Measurements from ENCODE around the gene HMGN4.
A peak's percentile ranks its signal among the peaks of the same experiment; 100 is the strongest.
"Not testable (repeated sequence)": the region's sequence is repeated elsewhere in the genome, so short reads cannot be mapped to it uniquely, and the experiment has no call there.

The HMGN4 gene

DNA sequence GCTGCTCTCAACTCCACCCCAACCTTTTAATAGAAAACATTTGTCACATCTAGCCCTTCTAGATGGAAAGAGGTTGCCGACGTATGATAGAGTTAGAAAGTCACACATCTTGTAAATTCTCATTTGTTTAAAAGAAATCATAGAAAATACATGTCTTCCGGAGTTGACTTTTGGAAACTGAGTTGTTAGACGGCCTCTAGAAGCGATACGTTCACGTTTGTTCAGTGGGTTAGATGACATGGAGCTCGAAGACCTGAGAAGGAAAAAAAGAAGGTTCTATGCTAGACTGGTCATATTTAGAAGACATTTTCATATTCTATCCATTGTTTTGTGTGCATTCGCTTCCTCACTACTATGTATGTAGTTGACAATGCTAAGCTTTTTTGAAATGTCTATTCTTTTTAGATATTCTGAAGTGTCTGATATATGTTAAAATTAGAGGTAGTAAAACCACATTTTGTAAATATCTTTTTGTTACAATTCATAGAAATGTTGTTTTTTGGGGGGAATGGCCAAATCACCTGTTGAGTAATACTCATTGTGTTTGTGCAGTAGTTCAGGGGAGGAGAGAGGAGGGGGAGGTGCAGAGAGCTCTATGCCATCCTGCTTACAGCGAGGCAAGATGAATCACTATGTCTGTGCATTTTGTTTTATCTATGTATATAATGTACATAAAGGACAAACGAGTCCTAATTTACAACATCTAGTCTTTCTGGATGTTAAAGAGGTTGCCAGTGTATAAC is 15.5 kb upstream of the HMGN4 start:
- not testable (repeated sequence) for DNase-seq (ENCODE audit: low spot score)

DNA sequence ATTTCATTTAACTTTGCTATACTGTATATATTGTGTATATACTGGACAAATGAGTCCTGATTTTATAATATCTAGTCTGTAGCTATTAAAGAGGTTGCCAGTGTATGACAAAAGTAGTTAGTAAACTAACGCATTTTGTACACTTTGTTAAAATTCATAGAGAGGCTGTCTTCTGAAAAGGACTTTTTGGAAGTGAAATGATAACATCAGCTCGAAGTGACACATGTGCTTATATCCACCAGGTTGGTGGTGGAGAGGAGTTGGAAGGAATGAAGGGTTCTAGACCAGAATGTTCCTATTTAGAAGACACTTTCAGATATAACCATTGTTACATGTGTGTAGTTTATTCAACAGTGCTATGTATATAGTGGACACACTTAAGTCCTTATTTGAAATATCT is 13.9 kb upstream of the HMGN4 start:
- DNase-seq (ENCODE audit: low spot score), result not testable (repeated sequence)

DNA sequence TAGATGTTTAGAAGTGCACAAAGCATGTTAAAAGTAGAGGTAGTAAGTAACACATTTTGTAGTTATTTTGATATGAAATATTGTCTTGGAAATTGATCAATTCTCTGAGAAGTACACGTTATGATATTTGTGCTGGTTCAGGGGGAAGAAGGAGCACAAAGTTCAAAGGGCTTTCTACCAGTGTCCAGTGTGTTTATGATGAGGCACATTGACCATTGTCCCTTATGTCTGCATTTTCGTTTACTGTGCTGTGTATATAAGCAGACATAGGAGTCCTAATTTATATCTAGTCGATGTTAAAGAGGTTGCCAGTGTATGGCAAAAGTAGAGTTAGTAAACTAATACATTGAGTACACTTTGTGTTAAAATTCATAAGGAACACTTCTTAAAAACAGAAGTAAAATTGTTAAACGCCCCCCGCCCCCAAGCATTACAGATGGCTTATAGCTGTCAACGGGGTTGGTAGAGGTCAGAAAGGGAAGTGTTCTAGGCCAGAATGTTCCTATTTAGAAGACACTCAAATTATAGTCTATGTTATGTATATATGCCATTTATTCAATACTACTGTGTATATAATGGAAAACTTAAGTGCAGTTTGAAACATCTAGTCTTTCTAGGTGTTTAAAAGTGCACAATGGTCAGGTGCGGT is 13.3 kb upstream of the HMGN4 start:
- no peak for DNase-seq (ENCODE audit: low spot score)

DNA sequence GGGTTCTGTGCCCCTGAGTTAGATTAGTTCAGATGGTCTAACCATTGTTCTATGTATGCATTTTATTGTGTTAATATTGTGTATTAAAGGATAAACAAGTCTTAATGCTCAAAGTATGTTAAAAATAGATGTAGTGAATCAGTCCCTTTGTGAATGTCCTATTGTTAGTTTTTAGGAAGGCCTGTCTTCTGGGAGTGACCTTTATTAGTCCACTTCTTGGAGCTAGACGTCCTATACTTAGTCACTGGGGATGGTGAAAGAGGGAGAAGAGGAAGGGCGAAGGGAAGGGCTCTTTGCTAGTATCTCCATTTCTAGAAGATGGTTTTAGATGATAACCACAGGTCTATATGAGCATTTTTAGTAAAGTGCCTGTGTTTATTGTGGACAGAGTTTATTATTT is 12.3 kb upstream of the HMGN4 start:
- no peak for DNase-seq (ENCODE audit: low spot score)

DNA sequence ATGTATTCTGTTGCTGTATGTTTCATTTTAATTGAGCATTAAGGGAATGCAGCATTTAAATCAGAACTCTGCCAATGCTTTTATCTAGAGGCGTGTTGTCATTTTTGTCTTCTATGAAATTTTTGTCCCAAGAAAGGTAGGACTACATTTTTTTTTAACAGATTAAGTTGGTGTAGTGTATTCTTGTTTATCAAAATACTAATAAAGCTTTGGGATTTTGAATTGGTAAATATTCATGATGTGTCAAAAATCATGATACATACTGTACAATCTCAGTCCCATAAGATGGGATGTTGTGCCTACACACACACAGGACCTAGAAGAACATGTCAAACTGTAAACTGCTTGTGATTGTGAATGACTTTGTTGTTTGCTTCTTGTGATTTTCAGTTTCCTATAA is 11.2 kb upstream of the HMGN4 start:
- DNase-seq (ENCODE audit: low spot score), result no peak

DNA sequence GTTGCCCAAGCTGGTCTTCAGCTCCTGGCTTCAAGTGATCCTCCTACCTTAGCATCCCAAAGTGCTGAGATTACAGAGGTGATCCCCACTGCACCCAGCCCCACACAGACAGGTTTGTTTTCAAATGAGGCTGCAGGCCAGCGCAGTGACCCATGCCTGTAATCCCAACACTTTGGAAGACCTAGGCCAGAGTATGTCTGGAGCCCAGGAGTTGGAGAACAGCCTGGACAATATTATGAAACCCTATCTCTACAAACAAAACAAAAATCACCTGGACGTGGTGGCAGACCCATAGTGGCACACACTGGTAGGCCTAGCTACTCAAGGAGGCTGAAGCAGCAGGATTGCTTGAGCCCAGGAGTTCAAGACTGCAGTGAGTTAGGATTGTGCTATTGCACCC is 8.0 kb upstream of the HMGN4 start:
- DNase-seq (ENCODE audit: low spot score), result no peak

DNA sequence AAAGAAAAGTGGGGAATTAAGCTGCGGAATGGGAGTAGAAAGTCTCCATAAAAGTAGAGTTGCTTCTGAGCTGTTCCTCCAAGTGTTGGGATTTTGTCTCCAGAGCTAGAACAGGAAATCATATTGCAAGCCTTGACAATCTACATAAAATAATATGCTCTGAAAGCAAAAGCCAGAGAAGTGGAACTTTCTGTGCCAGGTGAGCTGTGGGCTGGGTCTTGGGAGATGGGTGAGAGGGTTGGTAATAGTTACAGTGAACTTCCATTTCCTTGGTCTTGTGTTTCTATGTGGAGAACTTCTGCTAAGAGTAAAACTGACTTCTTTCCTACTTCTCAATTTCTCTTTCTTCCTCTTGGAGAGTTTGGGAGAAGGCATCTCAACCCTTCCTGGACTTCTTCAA is 6.3 kb upstream of the HMGN4 start:
- DNase-seq (ENCODE audit: low spot score), result no peak

DNA sequence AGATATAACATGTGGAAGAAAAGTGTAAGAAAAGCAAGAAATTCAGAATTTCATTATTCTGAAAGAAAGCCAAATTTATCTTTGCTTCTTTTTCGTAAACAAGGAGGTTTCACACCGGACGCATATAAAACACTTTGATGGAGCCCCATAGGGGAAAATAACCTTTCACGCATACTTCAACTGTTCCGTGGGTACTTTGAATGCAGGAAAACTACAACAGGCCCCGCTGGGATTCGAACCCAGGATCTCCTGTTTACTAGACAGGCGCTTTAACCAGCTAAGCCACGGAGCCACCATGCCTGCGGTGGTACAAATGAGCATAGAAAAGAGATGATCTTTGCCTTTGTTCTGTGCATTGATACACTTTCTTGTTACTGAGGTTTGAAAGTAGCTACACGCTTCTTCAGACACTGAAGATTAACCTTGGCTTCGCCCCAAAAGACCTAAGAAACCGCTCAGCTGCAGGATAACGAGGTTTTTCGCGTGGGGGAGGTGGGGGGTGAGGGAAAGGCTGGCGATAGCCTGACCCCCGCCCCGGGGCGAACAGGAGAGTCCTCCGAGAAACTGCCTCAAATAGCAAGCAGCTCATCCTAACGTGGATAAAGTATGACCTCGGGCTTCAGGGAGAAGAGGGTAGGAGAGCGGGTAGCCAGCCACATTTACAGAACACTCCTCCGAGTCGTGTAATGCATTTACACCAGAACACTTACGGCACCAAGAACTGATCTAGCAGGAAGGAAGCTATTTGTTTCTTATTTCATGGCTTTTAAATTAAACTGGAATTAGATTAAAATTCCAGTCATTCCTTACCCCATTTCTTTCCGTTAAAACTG is 5.3 kb upstream of the HMGN4 start:
- DNase-seq (ENCODE audit: low spot score), result peak; percentile 77

DNA sequence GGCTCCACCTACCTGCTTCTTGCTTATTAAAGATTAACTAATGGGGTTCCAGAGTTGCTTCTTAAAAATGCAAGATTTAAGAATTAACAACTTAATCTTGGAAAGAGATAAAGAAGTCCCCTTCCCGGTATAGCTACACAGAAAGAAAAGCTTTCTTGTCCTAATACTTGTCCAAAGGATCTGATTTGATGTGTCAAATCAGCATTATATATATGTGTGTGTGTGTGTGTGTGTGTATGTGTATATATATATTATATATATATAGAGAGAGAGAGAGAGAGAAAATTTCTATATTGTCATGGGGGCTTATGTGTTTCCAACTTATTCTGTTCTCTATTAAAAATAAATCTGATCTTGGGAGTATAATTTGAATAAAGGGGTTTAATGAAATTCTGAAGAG is 4.6 kb upstream of the HMGN4 start:
- DNase-seq (ENCODE audit: low spot score), result no peak

DNA sequence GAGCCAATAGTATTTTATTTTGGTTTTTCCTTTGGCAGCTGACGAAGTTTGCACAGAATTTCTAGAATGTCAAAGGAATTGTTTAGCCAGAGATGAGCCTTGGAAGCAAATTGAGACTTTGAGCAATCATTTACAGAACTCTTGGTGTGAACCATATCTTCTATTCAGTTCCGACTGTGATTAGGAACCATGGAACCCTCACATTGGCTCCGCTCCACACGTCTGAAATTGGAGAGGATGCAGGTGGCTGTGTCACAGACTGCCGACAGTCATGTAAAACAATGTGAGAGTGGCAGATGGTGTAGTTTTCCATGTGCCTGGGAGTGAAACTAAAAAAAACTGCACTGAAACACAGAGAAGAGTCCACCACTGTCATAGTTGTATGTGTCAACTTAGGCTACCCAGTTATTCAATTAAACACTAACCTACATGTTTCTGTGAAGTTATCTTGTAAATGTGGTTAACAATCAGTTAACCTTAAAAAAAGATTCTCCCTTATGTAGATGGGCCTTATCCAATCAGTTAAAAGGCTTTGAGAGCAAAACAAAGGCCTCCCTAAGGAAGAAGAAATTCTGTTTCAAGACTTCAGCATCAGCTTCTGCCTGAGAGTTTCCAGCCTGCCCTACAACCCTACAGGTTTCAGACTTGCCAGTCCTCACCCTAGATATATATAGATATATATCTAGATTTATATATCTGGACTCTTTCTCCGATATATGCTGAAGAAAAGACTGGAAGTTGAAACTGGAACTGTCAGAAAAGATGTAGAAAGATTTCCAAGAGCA is 3.3 kb upstream of the HMGN4 start:
- no peak for DNase-seq (ENCODE audit: low spot score)

DNA sequence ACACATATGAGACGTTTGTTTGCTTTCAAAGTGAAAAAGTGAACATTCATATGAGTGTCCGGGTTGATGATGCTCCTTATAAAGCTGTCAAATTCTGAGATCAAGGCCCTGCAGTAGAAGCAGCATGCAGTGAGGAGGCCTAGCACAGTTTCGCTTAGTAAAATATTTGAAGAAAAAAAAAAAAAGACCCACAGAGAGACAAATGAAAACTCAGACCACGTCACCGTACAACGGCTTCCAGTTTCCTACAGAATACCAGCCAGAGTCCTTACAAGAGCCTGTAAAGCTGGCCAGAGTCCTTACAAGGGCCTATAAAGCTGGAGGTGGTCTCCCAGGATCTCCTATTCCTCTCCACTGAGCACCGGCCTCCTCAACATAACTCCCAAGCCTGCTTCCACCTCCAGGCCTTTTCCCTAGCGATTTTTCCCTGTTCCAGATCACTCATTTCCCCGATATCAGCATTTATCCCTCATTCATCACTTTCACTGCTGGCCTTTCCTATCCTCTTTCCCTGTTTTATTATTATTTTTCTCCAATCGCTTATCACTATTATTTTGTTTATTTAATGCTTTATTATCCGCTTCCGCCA is 1.5 kb upstream of the HMGN4 start:
- DNase-seq (ENCODE audit: low spot score), result no peak

DNA sequence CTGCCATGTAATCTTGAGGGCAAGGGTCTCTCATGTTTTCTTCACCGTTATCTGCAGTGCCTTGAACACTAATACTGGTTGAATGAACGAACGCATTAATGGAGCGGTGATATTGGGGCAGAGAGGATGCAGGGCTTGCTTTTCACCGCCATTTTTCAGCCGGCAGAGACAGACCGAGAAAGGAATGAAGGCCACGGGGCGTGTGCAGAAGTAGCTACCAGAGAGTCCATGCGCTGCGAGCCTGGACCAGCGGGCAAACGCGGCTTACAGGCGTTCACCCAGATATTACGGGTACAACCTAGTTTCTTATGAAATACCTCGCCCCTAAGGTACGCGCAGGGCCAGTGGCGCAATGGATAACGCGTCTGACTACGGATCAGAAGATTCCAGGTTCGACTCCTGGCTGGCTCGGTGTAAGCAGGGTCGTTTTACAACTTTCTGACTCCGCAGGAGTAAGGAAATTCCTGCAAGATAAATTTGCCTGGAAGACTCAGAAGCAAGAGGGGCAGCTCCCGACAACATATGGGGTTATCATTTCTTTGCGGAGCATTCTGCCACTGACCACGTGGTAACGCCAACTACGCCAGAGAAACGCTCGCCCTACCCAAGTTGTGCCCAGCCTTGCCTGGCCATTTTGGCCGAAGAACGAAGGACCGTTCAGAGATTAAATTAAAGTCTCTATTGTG is 863 bp upstream of the HMGN4 start:
- peak; percentile 78 for DNase-seq (ENCODE audit: low spot score)

DNA sequence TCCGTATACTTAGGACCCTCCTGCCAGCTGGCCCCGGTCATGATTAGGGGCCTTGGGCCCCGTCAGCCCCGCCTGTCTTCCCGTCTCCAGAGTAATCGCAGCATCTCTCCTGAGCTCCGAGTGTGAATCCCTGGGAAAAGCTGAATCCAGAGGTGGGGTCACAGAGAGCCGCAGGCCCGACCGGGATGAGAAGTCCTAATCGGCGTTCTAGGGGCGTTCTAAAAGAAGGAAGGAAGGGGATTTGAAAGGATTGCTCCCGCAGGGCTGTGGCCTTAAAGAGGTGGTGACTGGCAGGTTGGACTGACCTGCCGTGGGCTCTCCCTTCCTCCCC is 371 bp downstream of the HMGN4 start:
- DNase-seq (ENCODE audit: low spot score), result peak; percentile 14

DNA sequence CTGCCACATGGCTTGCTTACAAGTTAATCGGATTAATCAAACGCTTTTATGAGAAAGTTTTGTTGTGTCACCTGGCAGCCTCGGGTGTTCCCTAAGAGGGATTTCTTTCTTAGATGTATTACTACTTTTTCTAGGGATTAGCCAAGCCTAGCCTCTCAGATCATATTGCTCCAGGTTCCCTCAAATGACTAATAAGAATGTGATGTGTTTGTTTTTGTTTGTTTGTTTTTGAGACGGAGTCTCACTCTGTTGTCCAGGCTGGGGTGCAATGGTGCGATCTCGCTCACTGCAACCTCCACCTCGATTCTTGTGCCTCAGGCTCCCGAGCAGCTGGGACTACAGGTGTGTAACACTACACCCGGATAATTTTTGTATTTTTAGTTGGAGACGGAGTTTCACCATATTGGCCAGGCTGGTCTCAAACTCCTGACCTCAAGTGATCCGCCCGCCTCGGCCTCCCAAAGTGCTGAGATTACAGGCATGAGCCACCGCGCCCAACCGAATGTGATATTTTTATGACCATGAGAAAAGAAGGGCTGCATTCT is 977 bp downstream of the HMGN4 start:
- no peak for DNase-seq (ENCODE audit: low spot score)

DNA sequence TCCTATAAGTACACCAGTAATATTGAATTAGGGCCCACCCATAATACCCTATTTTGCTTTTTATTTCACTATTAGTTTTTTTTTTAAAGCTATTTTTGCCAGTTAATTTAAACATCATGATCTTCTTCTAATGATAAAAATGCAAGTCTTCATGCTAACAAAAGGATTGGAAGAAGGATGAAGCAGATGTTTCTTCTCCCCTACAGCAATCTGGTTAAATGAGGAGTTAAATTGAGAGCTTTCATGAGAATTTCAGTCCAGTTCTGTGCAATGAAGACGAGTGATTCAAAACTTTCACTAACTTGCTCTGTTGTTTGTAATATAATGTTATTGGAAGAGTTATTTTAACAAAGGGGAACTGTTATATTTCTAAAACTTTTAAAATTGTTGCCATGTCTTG is 3.4 kb downstream of the HMGN4 start:
- no peak for DNase-seq (ENCODE audit: low spot score)

DNA sequence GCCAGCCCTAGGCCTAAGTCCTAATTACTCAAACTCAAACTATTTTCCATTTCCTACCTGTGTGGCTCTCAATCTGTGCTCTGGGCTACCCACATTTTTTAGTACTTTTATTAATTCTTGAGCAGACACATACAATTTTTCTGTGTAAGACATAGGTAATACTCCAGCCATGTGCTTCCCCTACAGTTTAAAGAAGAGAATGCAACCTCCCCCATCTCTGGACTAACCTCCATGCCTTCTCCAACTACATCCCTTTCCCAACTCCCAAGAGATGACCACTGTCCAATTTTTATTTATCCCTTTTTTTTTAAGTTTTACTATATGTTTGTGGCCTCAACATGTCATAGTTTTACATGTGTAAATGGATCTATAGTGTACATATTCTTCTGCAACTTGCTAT is 5.8 kb downstream of the HMGN4 start:
- peak; percentile 18 for DNase-seq (ENCODE audit: low spot score)

DNA sequence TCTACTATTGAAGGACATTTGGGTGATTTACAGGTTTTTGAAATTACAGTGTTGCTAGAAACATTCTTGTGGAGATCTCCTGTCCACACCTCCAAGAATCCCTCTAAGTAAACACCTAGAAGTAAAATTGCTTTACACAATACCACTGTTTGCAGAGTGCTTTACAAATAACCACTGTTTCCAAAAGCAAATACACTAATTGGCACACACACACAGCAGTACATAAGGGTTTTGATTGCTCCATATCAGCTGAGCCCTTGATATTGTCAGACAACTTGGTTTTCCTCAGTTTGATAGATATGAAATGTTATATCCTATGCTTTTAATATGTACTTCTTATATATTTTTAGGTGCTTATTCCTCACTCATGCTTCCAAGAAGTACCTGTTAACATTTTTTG is 6.3 kb downstream of the HMGN4 start:
- no peak for DNase-seq (ENCODE audit: low spot score)

DNA sequence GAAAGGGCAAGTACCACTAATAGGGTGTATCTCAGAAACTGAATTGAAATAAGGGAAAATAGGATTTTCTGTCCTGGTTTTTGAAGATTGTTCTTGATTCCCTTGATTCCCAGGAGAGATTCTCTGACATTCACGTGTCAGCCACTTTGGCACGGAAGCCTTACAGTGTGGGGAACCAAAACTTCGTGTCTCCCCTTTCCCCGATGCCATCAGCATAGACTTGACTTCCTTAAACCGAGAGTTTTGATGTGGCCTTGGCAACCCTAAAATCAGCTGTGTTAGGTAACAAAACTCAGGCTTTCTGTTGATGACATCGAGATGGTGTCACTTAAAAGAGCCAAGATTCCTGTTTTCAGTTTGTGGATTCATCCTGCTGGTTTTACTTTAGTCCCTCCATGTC is 7.5 kb downstream of the HMGN4 start:
- DNase-seq (ENCODE audit: low spot score), result no peak

DNA sequence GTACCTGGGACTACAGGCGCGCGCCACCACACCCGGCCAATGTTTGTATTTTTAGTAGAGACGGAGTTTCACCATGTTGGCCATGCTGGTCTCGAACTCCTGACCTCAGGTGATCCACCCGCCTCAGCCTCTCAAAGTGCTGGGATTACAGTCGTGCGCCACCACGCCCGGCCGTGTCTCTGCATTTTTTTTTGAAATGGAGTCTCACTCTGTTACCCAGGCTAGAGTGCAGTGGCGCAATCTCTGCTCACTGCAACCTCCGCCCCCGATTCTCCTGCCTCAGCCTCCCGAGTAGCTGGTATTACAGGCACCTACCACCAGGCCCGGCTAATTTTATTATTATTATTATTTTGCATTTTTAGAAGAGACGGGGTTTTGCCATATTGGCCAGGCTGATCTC is 9.2 kb downstream of the HMGN4 start:
- not testable (repeated sequence) for DNase-seq (ENCODE audit: low spot score)

DNA sequence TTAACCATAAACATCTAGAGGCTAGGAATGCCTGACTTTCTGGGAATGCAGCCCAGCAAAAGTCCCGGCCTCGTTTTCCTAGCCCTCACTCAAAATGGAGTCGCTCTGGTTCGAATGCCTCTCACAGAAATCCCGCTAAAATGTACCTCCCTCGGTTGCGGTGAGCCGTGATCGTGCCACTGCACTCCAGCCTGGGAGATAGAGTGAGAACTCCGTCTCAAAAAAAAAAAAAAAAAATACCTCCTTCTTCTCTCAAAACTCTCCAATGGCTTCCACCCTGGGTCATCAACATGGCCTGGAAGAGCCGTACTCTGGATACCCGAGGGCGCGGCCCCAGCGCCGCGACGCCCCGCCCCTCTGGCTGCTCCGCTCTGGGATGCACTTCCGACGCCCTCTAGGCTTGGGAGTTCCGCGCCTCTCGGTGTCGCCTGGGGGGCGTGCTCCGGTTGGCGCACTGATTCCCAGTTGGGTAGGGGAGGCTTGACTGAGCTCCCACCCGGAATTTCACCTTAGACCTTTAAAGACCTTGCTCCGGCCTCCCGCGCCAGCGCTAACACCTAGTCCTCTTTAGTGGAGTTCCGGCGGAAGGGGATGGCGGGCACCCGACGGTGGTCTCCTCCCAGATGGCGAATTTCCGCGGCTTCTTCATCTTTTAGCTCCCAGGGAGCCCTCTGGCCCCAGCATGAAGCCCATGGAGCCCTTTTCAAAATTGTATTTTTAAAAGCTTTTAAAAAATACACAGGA is 12.3 kb downstream of the HMGN4 start:
- peak; percentile 66 for DNase-seq (ENCODE audit: low spot score)
